ENCODE data around the gene FN3KRP.

DNA sequence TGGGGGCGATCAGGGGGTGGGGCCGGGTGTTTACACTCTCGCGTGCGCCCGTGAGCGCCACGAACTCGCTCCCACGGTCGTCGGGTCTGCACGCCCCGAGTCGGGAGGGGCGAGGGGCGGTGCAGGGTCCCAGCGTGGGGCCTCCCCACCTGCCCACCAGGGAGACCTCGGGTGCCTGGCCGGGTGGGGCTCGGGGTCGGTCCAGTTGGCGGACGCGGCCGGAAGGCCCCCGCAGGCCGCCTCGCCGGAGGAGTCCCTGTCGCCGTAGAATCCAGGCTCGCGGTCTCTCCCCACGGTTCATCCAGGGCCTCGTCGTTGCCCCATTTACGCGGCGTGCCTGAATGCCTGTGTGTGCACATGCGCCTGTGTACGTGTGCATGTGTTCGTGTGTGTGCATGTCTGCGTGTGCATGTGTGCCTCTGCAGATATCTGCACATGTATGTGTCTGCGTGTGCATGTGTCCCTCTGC, 17.5 kb upstream of the FN3KRP start:
- TF ChIP-seq, protein P1, sequence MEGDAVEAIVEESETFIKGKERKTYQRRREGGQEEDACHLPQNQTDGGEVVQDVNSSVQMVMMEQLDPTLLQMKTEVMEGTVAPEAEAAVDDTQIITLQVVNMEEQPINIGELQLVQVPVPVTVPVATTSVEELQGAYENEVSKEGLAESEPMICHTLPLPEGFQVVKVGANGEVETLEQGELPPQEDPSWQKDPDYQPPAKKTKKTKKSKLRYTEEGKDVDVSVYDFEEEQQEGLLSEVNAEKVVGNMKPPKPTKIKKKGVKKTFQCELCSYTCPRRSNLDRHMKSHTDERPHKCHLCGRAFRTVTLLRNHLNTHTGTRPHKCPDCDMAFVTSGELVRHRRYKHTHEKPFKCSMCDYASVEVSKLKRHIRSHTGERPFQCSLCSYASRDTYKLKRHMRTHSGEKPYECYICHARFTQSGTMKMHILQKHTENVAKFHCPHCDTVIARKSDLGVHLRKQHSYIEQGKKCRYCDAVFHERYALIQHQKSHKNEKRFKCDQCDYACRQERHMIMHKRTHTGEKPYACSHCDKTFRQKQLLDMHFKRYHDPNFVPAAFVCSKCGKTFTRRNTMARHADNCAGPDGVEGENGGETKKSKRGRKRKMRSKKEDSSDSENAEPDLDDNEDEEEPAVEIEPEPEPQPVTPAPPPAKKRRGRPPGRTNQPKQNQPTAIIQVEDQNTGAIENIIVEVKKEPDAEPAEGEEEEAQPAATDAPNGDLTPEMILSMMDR (IDR thresholded peaks at IDR 0.05) = no peak
- no peak for TF ChIP-seq POLR2A (IDR thresholded peaks at IDR 0.05)

Data from stomach (tissue), 4 donors.